Measurements from ENCODE around the gene ANKRD1. TPM values are rescaled to one million over a fixed set of nuclear protein-coding genes. Genes with fewer than 3 reads are reported as not detected.

Gene ANKRD1
- total RNA-seq, 2 donors from 2014 or later = 20.0 TPM; not detected in 1

DNA sequence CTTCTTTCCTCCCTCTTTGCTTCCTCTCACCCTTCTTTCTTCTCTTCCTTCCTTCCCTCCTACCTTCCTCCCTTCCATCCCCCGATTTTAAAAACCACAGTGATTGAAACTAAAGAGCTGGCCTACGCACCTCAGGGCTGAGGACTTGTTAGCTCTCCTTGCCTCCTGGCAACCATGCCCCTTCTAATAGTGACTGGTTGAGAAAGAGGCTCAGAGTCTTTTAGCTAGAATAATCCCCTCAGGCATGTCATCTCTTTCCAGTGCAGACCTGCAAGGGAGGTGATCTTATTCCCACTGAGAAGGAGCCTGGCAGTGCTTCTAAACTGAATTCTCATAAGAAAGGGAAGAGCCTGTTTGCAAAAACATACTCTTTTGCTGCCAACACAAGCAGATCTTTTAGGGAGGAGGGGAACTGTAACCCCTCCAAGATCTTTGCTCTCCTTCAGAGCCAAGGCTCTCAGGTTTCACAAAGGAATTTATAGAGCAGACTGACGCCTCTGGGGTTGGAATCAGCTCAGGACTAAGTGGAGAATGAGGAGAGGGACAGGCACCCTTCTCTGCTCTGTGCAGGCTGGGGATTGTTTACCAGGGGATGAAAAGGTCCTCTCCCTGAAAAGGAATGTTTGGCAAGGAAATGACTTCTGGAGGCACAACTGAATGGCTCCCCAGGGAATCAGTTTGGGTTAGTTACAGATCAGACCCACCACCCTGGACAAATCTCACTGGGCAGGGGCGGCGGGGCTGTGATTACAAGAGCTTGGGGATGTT, 9.4 kb upstream of the ANKRD1 start:
- no peaks in the 10 kb centered on the region for H3K4me1 ChIP-seq (replicated peaks)
- H3K4me3 ChIP-seq = no peak overlapping the region
- intact Hi-C loops (cut with DNase I) = loop anchor here (5.0 kb wide), 1 partner anchor 37 kb away; no protein-coding TSS in a partner anchor
- no peaks in the 10 kb centered on the region for H3K27me3 ChIP-seq (replicated peaks; ENCODE audit: insufficient read depth)
- 15% methylated on average over 5 of the region's 5 CpGs for WGBS
- H3K27ac ChIP-seq = peak overlapping the region; percentile 20 to 56
- TF ChIP-seq POLR2AphosphoS5 (IDR thresholded peaks at IDR 0.05) = peak; percentile 78
- TF ChIP-seq, protein P1, sequence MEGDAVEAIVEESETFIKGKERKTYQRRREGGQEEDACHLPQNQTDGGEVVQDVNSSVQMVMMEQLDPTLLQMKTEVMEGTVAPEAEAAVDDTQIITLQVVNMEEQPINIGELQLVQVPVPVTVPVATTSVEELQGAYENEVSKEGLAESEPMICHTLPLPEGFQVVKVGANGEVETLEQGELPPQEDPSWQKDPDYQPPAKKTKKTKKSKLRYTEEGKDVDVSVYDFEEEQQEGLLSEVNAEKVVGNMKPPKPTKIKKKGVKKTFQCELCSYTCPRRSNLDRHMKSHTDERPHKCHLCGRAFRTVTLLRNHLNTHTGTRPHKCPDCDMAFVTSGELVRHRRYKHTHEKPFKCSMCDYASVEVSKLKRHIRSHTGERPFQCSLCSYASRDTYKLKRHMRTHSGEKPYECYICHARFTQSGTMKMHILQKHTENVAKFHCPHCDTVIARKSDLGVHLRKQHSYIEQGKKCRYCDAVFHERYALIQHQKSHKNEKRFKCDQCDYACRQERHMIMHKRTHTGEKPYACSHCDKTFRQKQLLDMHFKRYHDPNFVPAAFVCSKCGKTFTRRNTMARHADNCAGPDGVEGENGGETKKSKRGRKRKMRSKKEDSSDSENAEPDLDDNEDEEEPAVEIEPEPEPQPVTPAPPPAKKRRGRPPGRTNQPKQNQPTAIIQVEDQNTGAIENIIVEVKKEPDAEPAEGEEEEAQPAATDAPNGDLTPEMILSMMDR (IDR thresholded peaks at IDR 0.05) = no peak
- no peaks in the 10 kb centered on the region for H3K9me3 ChIP-seq
- no peaks in the 10 kb centered on the region for H3K36me3 ChIP-seq
- peak; percentile 61 for DNase-seq (ENCODE audit: low spot score)

DNA sequence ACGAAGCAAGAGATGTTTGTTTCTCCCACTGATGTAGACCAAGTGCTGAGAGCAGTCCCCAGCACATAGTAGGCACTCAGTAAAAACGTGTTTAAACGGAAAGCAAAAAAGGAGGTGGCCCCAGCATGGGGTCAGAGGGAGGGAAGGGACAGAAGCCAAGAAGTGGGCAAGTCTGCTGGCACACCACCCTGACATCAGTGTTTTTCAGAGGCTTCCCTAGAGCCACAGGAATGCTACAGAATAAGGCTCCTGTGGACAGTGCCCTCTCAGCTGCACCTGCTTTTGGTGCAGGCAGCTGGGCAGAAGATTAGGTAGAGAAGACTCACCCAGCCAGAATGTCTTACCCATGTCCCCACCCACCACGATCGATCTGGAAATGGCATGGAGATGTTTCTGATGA, 8.3 kb upstream of the ANKRD1 start:
- intact Hi-C loops (cut with DNase I) = no loop called here
- DNase-seq (ENCODE audit: low spot score) = no peak
- TF ChIP-seq, protein P1 (IDR thresholded peaks at IDR 0.05) = no peak
- TF ChIP-seq POLR2AphosphoS5 (IDR thresholded peaks at IDR 0.05) = no peak
- TF ChIP-seq POLR2A (IDR thresholded peaks at IDR 0.05) = no peak
- 71% methylated on average over 5 of the region's 5 CpGs for WGBS
- no peak overlapping the region for H3K27ac ChIP-seq
- H3K4me3 ChIP-seq = no peak overlapping the region
- H3K27me3 ChIP-seq (replicated peaks; ENCODE audit: insufficient read depth) = no peaks in the 10 kb centered on the region
- no peaks in the 10 kb centered on the region for H3K36me3 ChIP-seq
- H3K4me1 ChIP-seq (replicated peaks) = no peaks in the 10 kb centered on the region
- no peaks in the 10 kb centered on the region for H3K9me3 ChIP-seq

DNA sequence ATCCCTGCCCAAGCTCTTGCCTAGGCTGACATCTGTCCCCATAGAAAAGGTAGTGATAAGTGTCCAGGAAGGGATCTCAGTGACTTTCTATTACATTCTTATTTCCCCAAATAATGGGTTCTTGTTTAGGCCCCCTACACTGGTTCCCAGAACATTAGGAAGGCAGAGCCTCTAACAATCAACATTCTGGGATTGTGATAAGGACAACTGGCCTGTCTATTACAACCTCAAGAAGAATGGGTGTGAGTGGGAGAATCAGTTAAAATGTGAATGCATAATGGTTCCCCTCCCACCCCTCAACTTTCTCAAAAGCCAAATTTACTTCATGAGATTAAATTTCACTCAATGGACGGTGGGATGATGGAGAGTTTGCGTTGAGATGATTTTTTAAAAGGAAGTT, 6.4 kb upstream of the ANKRD1 start:
- 89% methylated on average over 2 of the region's 2 CpGs for WGBS
- H3K4me3 ChIP-seq = no peak overlapping the region
- H3K27me3 ChIP-seq (replicated peaks; ENCODE audit: insufficient read depth) = no peaks in the 10 kb centered on the region
- no peaks in the 10 kb centered on the region for H3K4me1 ChIP-seq (replicated peaks)
- TF ChIP-seq, protein P1 (IDR thresholded peaks at IDR 0.05) = no peak
- TF ChIP-seq POLR2A (IDR thresholded peaks at IDR 0.05) (no peak), POLR2AphosphoS5 (IDR thresholded peaks at IDR 0.05) (no peak)
- no peak for DNase-seq (ENCODE audit: low spot score)
- H3K9me3 ChIP-seq = no peaks in the 10 kb centered on the region
- H3K36me3 ChIP-seq = no peaks in the 10 kb centered on the region
- intact Hi-C loops (cut with DNase I) = no loop called here
- H3K27ac ChIP-seq = no peak overlapping the region

DNA sequence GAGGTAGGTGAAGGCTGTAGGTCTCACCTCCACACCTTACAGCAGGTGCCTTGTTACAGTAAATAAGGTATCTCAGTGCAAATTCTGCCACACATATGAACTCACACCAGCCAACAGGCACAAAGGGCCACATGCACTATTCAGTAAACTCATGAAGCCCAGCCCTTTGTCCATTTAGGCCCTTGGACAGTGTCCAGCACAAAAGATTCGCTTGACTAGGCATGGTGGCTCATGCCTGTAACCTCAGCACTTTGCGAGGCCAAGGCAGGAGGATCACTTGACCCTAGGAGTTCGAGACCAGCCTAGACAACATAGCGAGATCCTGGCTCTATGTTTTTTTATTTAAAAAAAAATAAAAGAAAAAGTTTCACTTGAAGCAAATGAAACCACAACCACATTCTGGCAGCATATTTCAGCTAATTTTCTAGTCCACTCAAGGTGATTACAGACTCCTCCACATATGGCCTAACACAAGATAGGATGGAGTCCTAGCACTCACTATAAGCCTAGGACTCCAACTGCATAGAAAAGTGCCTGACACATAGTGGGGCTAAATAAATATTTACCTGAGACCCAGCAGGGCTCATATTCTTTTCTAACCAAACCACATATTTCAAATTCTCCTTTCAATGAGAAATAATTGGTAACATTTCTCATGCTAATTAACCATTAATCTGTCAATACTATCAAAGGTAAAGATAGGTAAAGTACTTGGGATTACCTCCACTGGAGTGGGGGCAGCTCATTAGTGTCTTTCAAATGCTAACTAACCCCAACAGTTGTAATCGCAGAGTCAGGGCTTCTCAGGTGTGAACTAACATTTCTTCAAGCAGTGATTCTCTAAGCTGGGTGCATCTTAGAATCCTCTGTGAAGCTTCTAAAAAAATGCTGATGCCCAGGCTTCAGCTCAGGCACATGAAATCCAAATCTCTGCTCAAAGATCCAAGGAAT, 4.5 kb upstream of the ANKRD1 start:
- no peak for DNase-seq (ENCODE audit: low spot score)
- TF ChIP-seq, protein P1 (IDR thresholded peaks at IDR 0.05) = no peak
- TF ChIP-seq POLR2A (IDR thresholded peaks at IDR 0.05) = no peak
- no peak for TF ChIP-seq POLR2AphosphoS5 (IDR thresholded peaks at IDR 0.05)
- 87% methylated on average over 5 of the region's 5 CpGs for WGBS
- H3K9me3 ChIP-seq = no peaks in the 10 kb centered on the region
- intact Hi-C loops (cut with DNase I) = no loop called here
- no peak overlapping the region for H3K4me3 ChIP-seq
- no peaks in the 10 kb centered on the region for H3K36me3 ChIP-seq
- peak overlapping the region in 1 of 2 donors; percentile 28 for H3K27ac ChIP-seq
- no peaks in the 10 kb centered on the region for H3K4me1 ChIP-seq (replicated peaks)
- H3K27me3 ChIP-seq (replicated peaks; ENCODE audit: insufficient read depth) = peaks cover 3% of the 10 kb centered on the region
